Lower leg skin (tissue), 3 donors: ENCODE measurements around the gene GPR62.

Experiments
- POLR2A ChIP-seq, 2 donors: fragments of 450-650 bp; IDR thresholded peaks; one replicate each; pipeline ENCODE4 v1.6.1; 2016 to 2017; ENCODE audit warnings: antibody characterized with exemption in 2 of 2, mild to moderate bottlenecking in 1 of 2, moderate library complexity in 1 of 2
- TF ChIP-seq, protein P1 (sequence below), 3 donors: fragments of 450-650 bp; IDR thresholded peaks; one replicate each; pipeline ENCODE4 v1.5.1; 2016; ENCODE audit warnings: antibody characterized with exemption in 3 of 3, mild to moderate bottlenecking in 3 of 3, moderate library complexity in 2 of 3

DNA sequence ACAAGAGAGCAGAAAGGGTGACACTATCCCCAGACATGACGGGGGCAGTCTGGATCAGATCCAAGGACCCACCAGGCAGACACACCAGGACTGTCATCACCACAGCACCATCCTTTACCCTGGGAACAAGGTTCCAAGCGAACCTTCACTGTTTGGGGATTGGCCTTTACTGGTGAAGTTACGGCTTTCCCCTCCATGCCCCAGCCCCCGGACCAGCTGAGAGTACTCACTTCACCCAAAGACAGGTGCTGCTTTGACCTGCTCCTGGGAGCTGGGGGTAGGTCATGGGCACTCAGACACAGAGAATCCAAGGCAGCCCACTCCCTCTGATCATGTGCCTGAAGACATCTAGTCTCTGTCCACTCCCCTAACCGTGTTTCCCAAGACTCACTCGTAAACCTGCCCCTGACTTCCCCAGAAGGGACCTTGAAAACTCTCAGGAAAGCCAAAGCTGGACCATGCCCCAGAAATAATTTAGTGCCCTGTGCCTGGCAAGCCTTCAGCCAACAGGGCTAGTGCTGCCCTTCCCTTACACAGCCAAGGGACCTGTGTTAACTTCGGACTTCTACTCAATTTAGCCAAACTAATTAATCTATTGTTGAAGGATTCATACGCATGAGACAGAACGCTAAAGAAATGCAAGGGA is 16.3 kb upstream of the GPR62 start:
- TF ChIP-seq, protein P1, sequence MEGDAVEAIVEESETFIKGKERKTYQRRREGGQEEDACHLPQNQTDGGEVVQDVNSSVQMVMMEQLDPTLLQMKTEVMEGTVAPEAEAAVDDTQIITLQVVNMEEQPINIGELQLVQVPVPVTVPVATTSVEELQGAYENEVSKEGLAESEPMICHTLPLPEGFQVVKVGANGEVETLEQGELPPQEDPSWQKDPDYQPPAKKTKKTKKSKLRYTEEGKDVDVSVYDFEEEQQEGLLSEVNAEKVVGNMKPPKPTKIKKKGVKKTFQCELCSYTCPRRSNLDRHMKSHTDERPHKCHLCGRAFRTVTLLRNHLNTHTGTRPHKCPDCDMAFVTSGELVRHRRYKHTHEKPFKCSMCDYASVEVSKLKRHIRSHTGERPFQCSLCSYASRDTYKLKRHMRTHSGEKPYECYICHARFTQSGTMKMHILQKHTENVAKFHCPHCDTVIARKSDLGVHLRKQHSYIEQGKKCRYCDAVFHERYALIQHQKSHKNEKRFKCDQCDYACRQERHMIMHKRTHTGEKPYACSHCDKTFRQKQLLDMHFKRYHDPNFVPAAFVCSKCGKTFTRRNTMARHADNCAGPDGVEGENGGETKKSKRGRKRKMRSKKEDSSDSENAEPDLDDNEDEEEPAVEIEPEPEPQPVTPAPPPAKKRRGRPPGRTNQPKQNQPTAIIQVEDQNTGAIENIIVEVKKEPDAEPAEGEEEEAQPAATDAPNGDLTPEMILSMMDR (IDR thresholded peaks at IDR 0.05), result no peak
- TF ChIP-seq POLR2A (IDR thresholded peaks at IDR 0.05), result no peak
